K562 (cell line): ENCODE measurements around the gene ENG. TPM values are rescaled to one million over a fixed set of nuclear protein-coding genes. Genes with fewer than 3 reads are reported as not detected.

Experiments
- ARHGAP35 ChIP-seq: fragments of 450-650 bp; IDR thresholded peaks from 2 replicates; pipeline ENCODE4 v1.6.1; 2018; ENCODE audit not compliant: partially characterized antibody
- CHD4 ChIP-seq: fragments of 200-600 bp; sonication (generic); IDR thresholded peaks from 3 replicates; pipeline ENCODE4 v1.6.1; 2012; ENCODE audit warnings: low read depth, mild to moderate bottlenecking, mixed read lengths, low read length, inconsistent platforms; ENCODE audit not compliant: insufficient read depth, insufficient replicate concordance, poor library complexity, severe bottlenecking
- COPS2 ChIP-seq: fragments of 450-650 bp; conservative IDR thresholded peaks from 2 replicates; pipeline ENCODE4 v1.6.1; 2016; ENCODE audit warnings: mild to moderate bottlenecking, moderate library complexity
- DMBX1 ChIP-seq: fragments of 250-450 bp; sonication (Bioruptor Pico); IDR thresholded peaks from 2 replicates; pipeline ENCODE4 v1.8.0; 2022; ENCODE audit warnings: inconsistent platforms, mild to moderate bottlenecking, moderate library complexity, borderline replicate concordance
- FOXO4 ChIP-seq: fragments of 450-650 bp; formaldehyde crosslinking; IDR thresholded peaks from 2 replicates; pipeline ENCODE4 v1.4.0; 2020; ENCODE audit warnings: mild to moderate bottlenecking, moderate library complexity
- GTF2F1 ChIP-seq: IDR thresholded peaks from 2 replicates; pipeline ENCODE4 v1.6.1; 2011; ENCODE audit warnings: low read depth, low read length, improper control_type of control experiment
- HMGN3 ChIP-seq: IDR thresholded peaks from 2 replicates; pipeline ENCODE4 v1.6.1; 2011; ENCODE audit warnings: borderline replicate concordance, low read depth, mild to moderate bottlenecking, mixed read lengths, low read length; ENCODE audit not compliant: insufficient read length; ENCODE audit errors: extremely low read depth
- HNRNPK ChIP-seq: fragments of 200-400 bp; formaldehyde crosslinking; IDR thresholded peaks from one replicate; pipeline ENCODE4 v1.6.1; 2018; ENCODE audit warnings: mild to moderate bottlenecking, low read depth, low read length; ENCODE audit not compliant: poor library complexity, severe bottlenecking
- KAT2B ChIP-seq: IDR thresholded peaks from one replicate; pipeline ENCODE4 v1.6.1; 2012; ENCODE audit warnings: low read depth, mild to moderate bottlenecking, control low read depth, inconsistent platforms, low read length, moderate library complexity
- KDM1A ChIP-seq, 2 experiments: fragments of 450-650 bp; IDR thresholded peaks; 2 replicates each; pipeline ENCODE4 v1.6.1; 2016; ENCODE audit warnings: mild to moderate bottlenecking in 2 of 2
- MECOM ChIP-seq: fragments of 250-450 bp; sonication (Bioruptor Pico); IDR thresholded peaks from 2 replicates; pipeline ENCODE4 v1.8.0; 2022; ENCODE audit warnings: inconsistent platforms
- MEF2D ChIP-seq: conservative IDR thresholded peaks from 2 replicates; pipeline ENCODE4 v1.6.1; 2016; ENCODE audit warnings: low read depth, missing genetic modification characterization, missing compliant biosample characterization
- NCOA2 ChIP-seq, 2 experiments: fragments of 450-650 bp; IDR thresholded peaks; 2 replicates each; pipeline ENCODE4 v1.6.1; 2018; ENCODE audit warnings: mild to moderate bottlenecking in 2 of 2, moderate library complexity in 1 of 2; ENCODE audit not compliant: partially characterized antibody in 2 of 2
- NCOR1 ChIP-seq: fragments of 450-650 bp; IDR thresholded peaks from 2 replicates; pipeline ENCODE4 v1.6.1; 2016; ENCODE audit warnings: mild to moderate bottlenecking, moderate library complexity
- NFRKB ChIP-seq: fragments of 450-650 bp; IDR thresholded peaks from 2 replicates; pipeline ENCODE4 v1.6.1; 2016; ENCODE audit warnings: low read depth
- NONO ChIP-seq, 2 experiments: fragments of 200-400 bp in 1 of 2; fragments of 450-650 bp in 1 of 2; formaldehyde crosslinking in 1 of 2; IDR thresholded peaks; 2 replicates each; pipeline ENCODE4 v1.6.1; 2017; ENCODE audit warnings: low read depth in 2 of 2, mild to moderate bottlenecking in 2 of 2, moderate library complexity in 2 of 2, low read length in 1 of 2
- PHB2 ChIP-seq: fragments of 450-650 bp; IDR thresholded peaks from 2 replicates; pipeline ENCODE4 v1.6.1; 2017; ENCODE audit warnings: low read depth
- RB1 ChIP-seq: fragments of 450-650 bp; IDR thresholded peaks from 2 replicates; pipeline ENCODE4 v1.6.1; 2017; ENCODE audit warnings: low read depth, mild to moderate bottlenecking
- SMAD1 ChIP-seq: fragments of 150-350 bp; IDR thresholded peaks from 2 replicates; pipeline ENCODE4 v1.6.1; 2014; ENCODE audit warnings: low read length, low read depth; ENCODE audit not compliant: partially characterized antibody
- STAT5A ChIP-seq: IDR thresholded peaks from 2 replicates; pipeline ENCODE4 v1.6.1; 2012; ENCODE audit warnings: low read length, inconsistent platforms, borderline replicate concordance
- ZNF212 ChIP-seq: fragments of 450-650 bp; formaldehyde crosslinking; IDR thresholded peaks from 2 replicates; pipeline ENCODE4 v1.4.0; 2020; ENCODE audit warnings: mild to moderate bottlenecking
- ZNF217 ChIP-seq: sonication (generic); formaldehyde crosslinking; IDR thresholded peaks from 2 replicates; pipeline ENCODE4 v1.8.0; 2022; ENCODE audit warnings: mild to moderate bottlenecking, missing genetic modification reagents
- ZNF384 ChIP-seq: IDR thresholded peaks from 2 replicates; pipeline ENCODE4 v1.6.1; 2012; ENCODE audit warnings: low read depth, low read length, improper control_type of control experiment
- ZNF398 ChIP-seq: fragments of 250-450 bp; sonication (Bioruptor Pico); IDR thresholded peaks from 2 replicates; pipeline ENCODE4 v1.8.0; 2021; ENCODE audit warnings: moderate library complexity, mild to moderate bottlenecking, inconsistent platforms
- ZNF436 ChIP-seq: fragments of 250-450, 450-650 bp; sonication (Bioruptor Pico); formaldehyde crosslinking; IDR thresholded peaks from 2 replicates; pipeline ENCODE4 v1.7.0; 2020; ENCODE audit warnings: mild to moderate bottlenecking
- ZNF76 ChIP-seq: fragments of 250-450 bp; sonication (Bioruptor Pico); IDR thresholded peaks from 2 replicates; pipeline ENCODE4 v1.4.0; 2020; ENCODE audit warnings: mild to moderate bottlenecking, moderate library complexity, borderline replicate concordance
- ZNF77 ChIP-seq: fragments of 250-450 bp; sonication (Bioruptor Pico); IDR thresholded peaks from 2 replicates; pipeline ENCODE4 v1.5.0; 2020
- ZSCAN29 ChIP-seq: fragments of 450-650 bp; IDR thresholded peaks from 2 replicates; pipeline ENCODE4 v1.6.1; 2017
- polyA plus RNA-seq, 8 experiments: library from polyadenylated mRNA; depleted of rRNA in 4 of 8; stranded (reverse) in 5 of 8; unstranded in 3 of 8; fragments of >200 nt; fragmentation: Nextera tagmentation in 2 of 8; fragmentation: Illumina TruSeq in 1 of 8; extraction: Ambion mirVana in 2 of 8; extraction: Trizol in 1 of 8; gene quantifications; 2 replicates each; pipeline versions ENCODE4 v1.2.1 to v1.2.3, GENCODE V29; 2011 to 2014; ENCODE audit warnings: inconsistent platforms in 1 of 8, missing spikeins in 1 of 8
- total RNA-seq, 7 experiments: library from RNA; depleted of rRNA in 6 of 7; stranded (reverse); fragments of >200 nt in 6 of 7; fragmentation: Illumina TruSeq in 2 of 7; extraction: Trizol in 2 of 7; gene quantifications; 2 replicates each; pipeline versions ENCODE4 v1.2.1 to v1.2.3, GENCODE V29; 2011 to 2021; ENCODE audit warnings: low replicate concordance in 1 of 7

The ENG gene
- total and polyA plus RNA-seq, 9 of the 15 experiments (the other 6 are each of a cell fraction or from before 2014, with no cell fraction given): 0.04 to 0.40 (median 0.14) TPM; not detected in 1

- TF ChIP-seq ZNF76: no peak
- TF ChIP-seq MECOM (CRISPR knock-in tag): no peak
- TF ChIP-seq RB1: peak; percentile 85; the same call in 1 of the 2 replicates
- no peak for TF ChIP-seq STAT5A
- TF ChIP-seq CHD4: no peak
- peak; percentile 29; the same call in 1 of the 2 replicates for TF ChIP-seq NCOR1
- TF ChIP-seq HNRNPK: no peak
- 0 out of 2 replicates have a peak, but pooled peaks have one; percentile 10 for TF ChIP-seq FOXO4 (CRISPR knock-in tag)
- 0 out of 2 replicates have a peak, but pooled peaks have one; percentile 1 for TF ChIP-seq DMBX1
- TF ChIP-seq NONO (IDR thresholded peaks at IDR 0.05; ENCODE audit: low read depth in 2 of 2, low read length in 1 of 2): peak; percentile 30 to 90; a peak in 3 of 4 replicates
- TF ChIP-seq KAT2B: no peak
- TF ChIP-seq COPS2: no peak
- no peak for TF ChIP-seq ARHGAP35
- no peak for TF ChIP-seq ZNF212 (CRISPR knock-in tag)
- no peak for TF ChIP-seq ZSCAN29
- TF ChIP-seq ZNF398: no peak
- TF ChIP-seq ZNF217 (CRISPR knock-in tag): no peak
- TF ChIP-seq KDM1A (IDR thresholded peaks at IDR 0.05): no peak
- TF ChIP-seq HMGN3: peak; percentile 71
- 0 out of 2 replicates have a peak, but pooled peaks have one; percentile 67 for TF ChIP-seq GTF2F1
- no peak; the same call in 1 of the 2 replicates for TF ChIP-seq MEF2D
- TF ChIP-seq ZNF384: no peak
- no peak for TF ChIP-seq SMAD1
- TF ChIP-seq ZNF77 (CRISPR knock-in tag): no peak
- TF ChIP-seq ZNF436 (CRISPR knock-in tag): no peak
- no peak; the same call in none of the 2 replicates for TF ChIP-seq NFRKB
- TF ChIP-seq NCOA2 (IDR thresholded peaks at IDR 0.05; ENCODE audit: partially characterized antibody in 2 of 2): no peak
- no peak for TF ChIP-seq PHB2
Measured at GRCh38 chr9:127828262-127829031, 26.0 kb downstream of the ENG start (continued).
